ENCODE results near the gene TADA1.

Gene TADA1

GRCh38 chr1:166814611-166815010, 61.5 kb downstream of the TADA1 start:
- no peaks in the 10 kb centered on the region for H3K27me3 ChIP-seq (ENCODE audit: control insufficient read depth, insufficient read depth, low read length)
- no peak overlapping the region for H3K27ac ChIP-seq (ENCODE audit: low read depth, low read length)
- H3K9ac ChIP-seq (ENCODE audit: low read depth, low read length) = no peak overlapping the region
- H3K9me3 ChIP-seq (ENCODE audit: control insufficient read depth, insufficient read depth, low read length) = no peaks in the 10 kb centered on the region
- H3K36me3 ChIP-seq (ENCODE audit: control insufficient read depth, insufficient read depth, low read length) = no peaks in the 10 kb centered on the region
- no peak overlapping the region for H3K4me3 ChIP-seq (ENCODE audit: low read depth, low read length)
- H3K4me1 ChIP-seq (ENCODE audit: control insufficient read depth, insufficient read depth, low read length) = no peaks in the 10 kb centered on the region

GRCh38 chr1:166813508-166814223, 62.4 kb downstream of the TADA1 start:
- H3K9me3 ChIP-seq (ENCODE audit: control insufficient read depth, insufficient read depth, low read length) = no peaks in the 10 kb centered on the region
- no peak overlapping the region for H3K9ac ChIP-seq (ENCODE audit: low read depth, low read length)
- H3K27me3 ChIP-seq (ENCODE audit: control insufficient read depth, insufficient read depth, low read length) = no peaks in the 10 kb centered on the region
- no peak overlapping the region for H3K4me3 ChIP-seq (ENCODE audit: low read depth, low read length)
- no peaks in the 10 kb centered on the region for H3K4me1 ChIP-seq (ENCODE audit: control insufficient read depth, insufficient read depth, low read length)
- H3K27ac ChIP-seq (ENCODE audit: low read depth, low read length) = no peak overlapping the region
- H3K36me3 ChIP-seq (ENCODE audit: control insufficient read depth, insufficient read depth, low read length) = no peaks in the 10 kb centered on the region

- no peaks in the 10 kb centered on the region for H3K4me1 ChIP-seq (ENCODE audit: control insufficient read depth, insufficient read depth, low read length)
- H3K9me3 ChIP-seq (ENCODE audit: control insufficient read depth, insufficient read depth, low read length) = no peaks in the 10 kb centered on the region
- H3K9ac ChIP-seq (ENCODE audit: low read depth, low read length) = no peak overlapping the region
- no peaks in the 10 kb centered on the region for H3K36me3 ChIP-seq (ENCODE audit: control insufficient read depth, insufficient read depth, low read length)
- H3K27ac ChIP-seq (ENCODE audit: low read depth, low read length) = no peak overlapping the region
- H3K27me3 ChIP-seq (ENCODE audit: control insufficient read depth, insufficient read depth, low read length) = no peaks in the 10 kb centered on the region
- H3K4me3 ChIP-seq (ENCODE audit: low read depth, low read length) = no peak overlapping the region
Measured at GRCh38 chr1:166811691-166812090, 64.4 kb downstream of the TADA1 start.

- no peak overlapping the region for H3K4me3 ChIP-seq (ENCODE audit: low read depth, low read length)
- H3K27me3 ChIP-seq (ENCODE audit: control insufficient read depth, insufficient read depth, low read length) = no peaks in the 10 kb centered on the region
- H3K36me3 ChIP-seq (ENCODE audit: control insufficient read depth, insufficient read depth, low read length) = no peaks in the 10 kb centered on the region
- H3K9me3 ChIP-seq (ENCODE audit: control insufficient read depth, insufficient read depth, low read length) = no peaks in the 10 kb centered on the region
- H3K9ac ChIP-seq (ENCODE audit: low read depth, low read length) = no peak overlapping the region
- H3K4me1 ChIP-seq (ENCODE audit: control insufficient read depth, insufficient read depth, low read length) = 0 out of 2 replicates have a peak, but pooled peaks cover 5% of the 10 kb centered on the region
- H3K27ac ChIP-seq (ENCODE audit: low read depth, low read length) = no peak overlapping the region
Measured at GRCh38 chr1:166808952-166809351, 67.1 kb downstream of the TADA1 start.

Measured in HUES48 (cell line).